NK-92 (cell line): ENCODE data around the gene PHLDA2.
A peak's percentile ranks its signal among the peaks of the same experiment; 100 is the strongest.

Experiments
- DNase-seq: peaks from one replicate; lab custom pipeline; 2025; ENCODE audit not compliant: unreplicated experiment; lab: John Stamatoyannopoulos, UW

The PHLDA2 gene

GRCh38 chr11:2898366-2899079 is 30.7 kb downstream of the PHLDA2 start:
- no peak for DNase-seq

- DNase-seq = no peak
These were observed 32.2 kb downstream of the PHLDA2 start for GRCh38 chr11:2897048-2897447.

- no peak for DNase-seq
These were observed 33.2 kb downstream of the PHLDA2 start for GRCh38 chr11:2896047-2896446.

GRCh38 chr11:2893935-2894334 is 35.3 kb downstream of the PHLDA2 start:
- no peak for DNase-seq

- no peak for DNase-seq
These were observed 36.2 kb downstream of the PHLDA2 start for GRCh38 chr11:2892967-2893528.

GRCh38 chr11:2892215-2892966 is 36.8 kb downstream of the PHLDA2 start:
- no peak for DNase-seq

- DNase-seq = no peak
These were observed 37.6 kb downstream of the PHLDA2 start for GRCh38 chr11:2891326-2892214.

- DNase-seq = no peak
These were observed 38.5 kb downstream of the PHLDA2 start for GRCh38 chr11:2890466-2891294.

GRCh38 chr11:2889362-2890273 is 39.6 kb downstream of the PHLDA2 start:
- no peak for DNase-seq

GRCh38 chr11:2888266-2888968 is 40.8 kb downstream of the PHLDA2 start:
- peak; percentile 27 for DNase-seq

- no peak for DNase-seq
These were observed 41.6 kb downstream of the PHLDA2 start for GRCh38 chr11:2887515-2888195.

- DNase-seq = no peak
These were observed 42.3 kb downstream of the PHLDA2 start for GRCh38 chr11:2886936-2887335.

- DNase-seq = no peak
These were observed 42.9 kb downstream of the PHLDA2 start for GRCh38 chr11:2886191-2886894.

GRCh38 chr11:2885678-2886081 is 43.5 kb downstream of the PHLDA2 start, which contains the start of gene CDKN1C:
Gene CDKN1C (minus strand): TSS chr11:2885775. CDS start chr11:2885456, 319 bp downstream.
- DNase-seq = no peak

- DNase-seq = no peak
These were observed 44.1 kb downstream of the PHLDA2 start for GRCh38 chr11:2885017-2885677.

- DNase-seq = no peak
These were observed 45.0 kb downstream of the PHLDA2 start for GRCh38 chr11:2883979-2884815.
